ENCODE measurements around the gene MINDY4.

GRCh38 chr7:30899630-30900029 is 128.4 kb downstream of the MINDY4 start:
- TF ChIP-seq GATA2 (IDR thresholded peaks at IDR 0.05; ENCODE audit: low read depth, low read length) (no peak), GATA3 (IDR thresholded peaks at IDR 0.05; ENCODE audit: low read depth, low read length) (no peak)

Data from SH-SY5Y (cell line).